ENCODE results near the gene GEMIN2. TPM values are rescaled to one million over a fixed set of nuclear protein-coding genes. Genes with fewer than 3 reads are reported as not detected.
"Not testable (repeated sequence)": the region's sequence is repeated elsewhere in the genome, so short reads cannot be mapped to it uniquely, and the experiment has no call there.

GEMIN2 gene
- total RNA-seq, 2 donors from 2014 or later: 12.6 to 14.7 TPM

GRCh38 chr14:39141623-39142022, 27.5 kb downstream of the GEMIN2 start:
- not testable (repeated sequence) for H3K36me3 Mint-ChIP-seq (ENCODE audit: low read depth); H3K4me3 Mint-ChIP-seq; ATAC-seq; H3K27me3 Mint-ChIP-seq; H3K4me1 Mint-ChIP-seq; DNase-seq; H3K9me3 ChIP-seq (ENCODE audit: control insufficient read depth, low read length, poor library complexity, severe bottlenecking)
- H3K27ac Mint-ChIP-seq: peak overlapping the region; percentile 51

GRCh38 chr14:39143226-39143625, 29.1 kb downstream of the GEMIN2 start:
- H3K9me3 ChIP-seq (ENCODE audit: control insufficient read depth, low read length, poor library complexity, severe bottlenecking): not testable (repeated sequence)

GRCh38 chr14:39145266-39145966, 31.3 kb downstream of the GEMIN2 start:
- Mint-ChIP-seq H3K36me3 (ENCODE audit: low read depth) (peaks cover 2% of the 10 kb centered on the region), H3K27me3 (no peaks in the 10 kb centered on the region), H3K4me3 (no peak overlapping the region), H3K27ac (no peak overlapping the region), H3K4me1 (peaks cover 2% of the 10 kb centered on the region)
- no peak for DNase-seq
- no peaks in the 10 kb centered on the region for H3K9me3 ChIP-seq (ENCODE audit: control insufficient read depth, low read length, poor library complexity, severe bottlenecking)
- ATAC-seq: no peak

More at GRCh38 chr14:39143226-39143625, 29.1 kb downstream of the GEMIN2 start:
- not testable (repeated sequence) for ATAC-seq; H3K27me3 Mint-ChIP-seq; DNase-seq; H3K27ac Mint-ChIP-seq; H3K36me3 Mint-ChIP-seq (ENCODE audit: low read depth); H3K4me3 Mint-ChIP-seq; H3K4me1 Mint-ChIP-seq

GRCh38 chr14:39154594-39155189, 40.6 kb downstream of the GEMIN2 start:
- Mint-ChIP-seq H3K27me3 (no peaks in the 10 kb centered on the region), H3K27ac (peak overlapping the region; percentile 53), H3K4me1 (peaks cover 2% of the 10 kb centered on the region), H3K4me3 (no peak overlapping the region), H3K36me3 (ENCODE audit: low read depth) (no peaks in the 10 kb centered on the region)
- H3K9me3 ChIP-seq (ENCODE audit: control insufficient read depth, low read length, poor library complexity, severe bottlenecking): no peaks in the 10 kb centered on the region
- no peak for ATAC-seq
- DNase-seq: no peak

- H3K9me3 ChIP-seq (ENCODE audit: control insufficient read depth, low read length, poor library complexity, severe bottlenecking): no peaks in the 10 kb centered on the region
- Mint-ChIP-seq H3K4me1 (peaks cover 13% of the 10 kb centered on the region), H3K36me3 (ENCODE audit: low read depth) (peaks cover 2% of the 10 kb centered on the region), H3K27me3 (no peaks in the 10 kb centered on the region), H3K4me3 (no peak overlapping the region), H3K27ac (no peak overlapping the region)
- ATAC-seq (no peak), DNase-seq (no peak)
These were observed 43.4 kb downstream of the GEMIN2 start for GRCh38 chr14:39157491-39157890.

GRCh38 chr14:39158222-39158858, 44.2 kb downstream of the GEMIN2 start:
- Mint-ChIP-seq H3K4me1 (peaks cover 19% of the 10 kb centered on the region), H3K36me3 (ENCODE audit: low read depth) (peaks cover 6% of the 10 kb centered on the region), H3K27me3 (no peaks in the 10 kb centered on the region), H3K4me3 (no peak overlapping the region), H3K27ac (no peak overlapping the region)
- no peak for DNase-seq
- no peaks in the 10 kb centered on the region for H3K9me3 ChIP-seq (ENCODE audit: control insufficient read depth, low read length, poor library complexity, severe bottlenecking)
- no peak for ATAC-seq

- peaks cover 9% of the 10 kb centered on the region for H3K36me3 Mint-ChIP-seq (ENCODE audit: low read depth)
- ATAC-seq (no peak), DNase-seq (no peak)
- peak overlapping the region; percentile 83 for H3K27ac Mint-ChIP-seq
- no peaks in the 10 kb centered on the region for H3K27me3 Mint-ChIP-seq
- peaks cover 24% of the 10 kb centered on the region for H3K4me1 Mint-ChIP-seq
- H3K4me3 Mint-ChIP-seq: no peak overlapping the region
- no peaks in the 10 kb centered on the region for H3K9me3 ChIP-seq (ENCODE audit: control insufficient read depth, low read length, poor library complexity, severe bottlenecking)
These were observed 46.4 kb downstream of the GEMIN2 start for GRCh38 chr14:39160494-39160893.

- not testable (repeated sequence) for DNase-seq; H3K27me3 Mint-ChIP-seq; H3K9me3 ChIP-seq (ENCODE audit: control insufficient read depth, low read length, poor library complexity, severe bottlenecking); ATAC-seq
- Mint-ChIP-seq H3K4me1 (peaks cover 31% of the 10 kb centered on the region), H3K4me3 (peak overlapping the region; percentile 64), H3K36me3 (ENCODE audit: low read depth) (peaks cover 11% of the 10 kb centered on the region), H3K27ac (peak overlapping the region; percentile 100)
These were observed 53.7 kb downstream of the GEMIN2 start for GRCh38 chr14:39167797-39168320.

GRCh38 chr14:39168591-39168990, 54.5 kb downstream of the GEMIN2 start:
- no peaks in the 10 kb centered on the region for H3K27me3 Mint-ChIP-seq
- peak overlapping the region; percentile 100 for H3K27ac Mint-ChIP-seq
- H3K4me1 Mint-ChIP-seq: peaks cover 30% of the 10 kb centered on the region
- no peak for DNase-seq
- H3K36me3 Mint-ChIP-seq (ENCODE audit: low read depth): peaks cover 10% of the 10 kb centered on the region
- ATAC-seq: no peak
- no peaks in the 10 kb centered on the region for H3K9me3 ChIP-seq (ENCODE audit: control insufficient read depth, low read length, poor library complexity, severe bottlenecking)
- H3K4me3 Mint-ChIP-seq: peak overlapping the region; percentile 79

- peaks cover 30% of the 10 kb centered on the region for H3K4me1 Mint-ChIP-seq
These were observed 55.4 kb downstream of the GEMIN2 start for GRCh38 chr14:39169541-39169900.

GRCh38 chr14:39173198-39173597, 59.1 kb downstream of the GEMIN2 start:
- peaks cover 28% of the 10 kb centered on the region for H3K4me1 Mint-ChIP-seq
- no peak for DNase-seq
- no peaks in the 10 kb centered on the region for H3K27me3 Mint-ChIP-seq
- H3K9me3 ChIP-seq (ENCODE audit: control insufficient read depth, low read length, poor library complexity, severe bottlenecking): no peaks in the 10 kb centered on the region
- no peak for ATAC-seq
- peak overlapping the region; percentile 25 for H3K4me3 Mint-ChIP-seq
- no peak overlapping the region for H3K27ac Mint-ChIP-seq
- H3K36me3 Mint-ChIP-seq (ENCODE audit: low read depth): peaks cover 11% of the 10 kb centered on the region

More at GRCh38 chr14:39169541-39169900, 55.4 kb downstream of the GEMIN2 start:
- Mint-ChIP-seq H3K36me3 (ENCODE audit: low read depth) (peaks cover 10% of the 10 kb centered on the region), H3K27me3 (no peaks in the 10 kb centered on the region), H3K27ac (peak overlapping the region; percentile 100), H3K4me3 (peak overlapping the region; percentile 98)
- H3K9me3 ChIP-seq (ENCODE audit: control insufficient read depth, low read length, poor library complexity, severe bottlenecking): no peaks in the 10 kb centered on the region
- ATAC-seq: no peak
- DNase-seq: no peak

- ATAC-seq (peak; percentile 89), DNase-seq (peak; percentile 87 to 95 (median 91))
- H3K9me3 ChIP-seq (ENCODE audit: control insufficient read depth, low read length, poor library complexity, severe bottlenecking): no peaks in the 10 kb centered on the region
- Mint-ChIP-seq H3K27me3 (no peaks in the 10 kb centered on the region), H3K4me3 (peak within 1 kb of the TSS; percentile 100), H3K36me3 (ENCODE audit: low read depth) (peaks cover 5% of the 10 kb centered on the region), H3K27ac (peak within 1 kb of the TSS; percentile 99), H3K4me1 (peaks cover 23% of the 10 kb centered on the region)
These were observed 60.7 kb downstream of the GEMIN2 start, which contains the start of gene PNN for GRCh38 chr14:39174560-39175444. Gene PNN, plus strand, starts transcription at chr14:39175254. Its CDS starts 26 bp downstream, at chr14:39175280.
